ENCODE results near the gene EPHA5. TPM values are rescaled to one million over a fixed set of nuclear protein-coding genes. Genes with fewer than 3 reads are reported as not detected.

EPHA5 gene
- total and polyA plus RNA-seq, 9 of the 15 experiments (the other 6 are each of a cell fraction or from before 2014, with no cell fraction given), result 0.04 TPM; not detected in 8

DNA sequence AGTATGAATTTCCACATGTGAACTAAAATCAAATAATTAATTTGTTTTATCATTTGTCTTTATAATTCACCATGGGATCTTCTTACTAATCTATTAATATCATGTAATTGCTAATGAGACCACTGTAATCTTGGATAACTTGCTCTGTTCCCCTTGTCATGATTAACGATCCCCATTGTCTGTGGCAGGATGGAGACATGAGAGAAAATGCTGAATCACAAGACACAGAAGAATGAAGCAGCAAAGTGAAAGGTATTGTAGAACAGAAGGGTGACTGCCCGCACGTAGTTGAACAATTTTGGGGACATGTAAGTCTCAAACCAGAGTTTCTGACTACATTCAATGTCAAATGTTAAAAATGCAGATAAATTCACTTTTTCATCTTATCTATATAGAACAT lies 135.2 kb downstream of the EPHA5 start:
- POLR2A ChIA-PET, result no interaction called here
- no peak for FAIRE-seq
- CTCF ChIA-PET (ENCODE audit: low intra/inter-chr PET ratio), result no interaction called here
- TF ChIP-seq BCL6 (CRISPR knock-in tag; IDR thresholded peaks at IDR 0.05) (no peak), THRAP3 (IDR thresholded peaks at IDR 0.05; ENCODE audit: borderline replicate concordance) (no peak), CCNT2 (IDR thresholded peaks at IDR 0.05; ENCODE audit: borderline replicate concordance, extremely low read depth, insufficient read length, low read depth, low read length) (no peak), NR2F6 (CRISPR knock-in tag; IDR thresholded peaks at IDR 0.05) (no peak), ZNF384 (IDR thresholded peaks at IDR 0.05; ENCODE audit: low read depth, low read length) (no peak), CHCHD3 (CRISPR knock-in tag; IDR thresholded peaks at IDR 0.05) (no peak), HNRNPH1 (optimal IDR thresholded peaks at IDR 0.05; ENCODE audit: low read depth, low read length) (no peak), FOXJ2 (tag; IDR thresholded peaks at IDR 0.05) (no peak)
- TF ChIP-seq, protein P1, sequence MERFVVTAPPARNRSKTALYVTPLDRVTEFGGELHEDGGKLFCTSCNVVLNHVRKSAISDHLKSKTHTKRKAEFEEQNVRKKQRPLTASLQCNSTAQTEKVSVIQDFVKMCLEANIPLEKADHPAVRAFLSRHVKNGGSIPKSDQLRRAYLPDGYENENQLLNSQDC (CRISPR knock-in tag; IDR thresholded peaks at IDR 0.05), result no peak
- TF ChIP-seq, protein P2, sequence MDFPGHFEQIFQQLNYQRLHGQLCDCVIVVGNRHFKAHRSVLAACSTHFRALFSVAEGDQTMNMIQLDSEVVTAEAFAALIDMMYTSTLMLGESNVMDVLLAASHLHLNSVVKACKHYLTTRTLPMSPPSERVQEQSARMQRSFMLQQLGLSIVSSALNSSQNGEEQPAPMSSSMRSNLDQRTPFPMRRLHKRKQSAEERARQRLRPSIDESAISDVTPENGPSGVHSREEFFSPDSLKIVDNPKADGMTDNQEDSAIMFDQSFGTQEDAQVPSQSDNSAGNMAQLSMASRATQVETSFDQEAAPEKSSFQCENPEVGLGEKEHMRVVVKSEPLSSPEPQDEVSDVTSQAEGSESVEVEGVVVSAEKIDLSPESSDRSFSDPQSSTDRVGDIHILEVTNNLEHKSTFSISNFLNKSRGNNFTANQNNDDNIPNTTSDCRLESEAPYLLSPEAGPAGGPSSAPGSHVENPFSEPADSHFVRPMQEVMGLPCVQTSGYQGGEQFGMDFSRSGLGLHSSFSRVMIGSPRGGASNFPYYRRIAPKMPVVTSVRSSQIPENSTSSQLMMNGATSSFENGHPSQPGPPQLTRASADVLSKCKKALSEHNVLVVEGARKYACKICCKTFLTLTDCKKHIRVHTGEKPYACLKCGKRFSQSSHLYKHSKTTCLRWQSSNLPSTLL (IDR thresholded peaks at IDR 0.05), result no peak
- TF ChIP-seq, protein P3, sequence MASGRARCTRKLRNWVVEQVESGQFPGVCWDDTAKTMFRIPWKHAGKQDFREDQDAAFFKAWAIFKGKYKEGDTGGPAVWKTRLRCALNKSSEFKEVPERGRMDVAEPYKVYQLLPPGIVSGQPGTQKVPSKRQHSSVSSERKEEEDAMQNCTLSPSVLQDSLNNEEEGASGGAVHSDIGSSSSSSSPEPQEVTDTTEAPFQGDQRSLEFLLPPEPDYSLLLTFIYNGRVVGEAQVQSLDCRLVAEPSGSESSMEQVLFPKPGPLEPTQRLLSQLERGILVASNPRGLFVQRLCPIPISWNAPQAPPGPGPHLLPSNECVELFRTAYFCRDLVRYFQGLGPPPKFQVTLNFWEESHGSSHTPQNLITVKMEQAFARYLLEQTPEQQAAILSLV (tag; IDR thresholded peaks at IDR 0.05), result no peak
- TF ChIP-seq, protein P4, sequence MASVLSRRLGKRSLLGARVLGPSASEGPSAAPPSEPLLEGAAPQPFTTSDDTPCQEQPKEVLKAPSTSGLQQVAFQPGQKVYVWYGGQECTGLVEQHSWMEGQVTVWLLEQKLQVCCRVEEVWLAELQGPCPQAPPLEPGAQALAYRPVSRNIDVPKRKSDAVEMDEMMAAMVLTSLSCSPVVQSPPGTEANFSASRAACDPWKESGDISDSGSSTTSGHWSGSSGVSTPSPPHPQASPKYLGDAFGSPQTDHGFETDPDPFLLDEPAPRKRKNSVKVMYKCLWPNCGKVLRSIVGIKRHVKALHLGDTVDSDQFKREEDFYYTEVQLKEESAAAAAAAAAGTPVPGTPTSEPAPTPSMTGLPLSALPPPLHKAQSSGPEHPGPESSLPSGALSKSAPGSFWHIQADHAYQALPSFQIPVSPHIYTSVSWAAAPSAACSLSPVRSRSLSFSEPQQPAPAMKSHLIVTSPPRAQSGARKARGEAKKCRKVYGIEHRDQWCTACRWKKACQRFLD (CRISPR knock-in tag; IDR thresholded peaks at IDR 0.05), result no peak
- TF ChIP-seq, protein P5, sequence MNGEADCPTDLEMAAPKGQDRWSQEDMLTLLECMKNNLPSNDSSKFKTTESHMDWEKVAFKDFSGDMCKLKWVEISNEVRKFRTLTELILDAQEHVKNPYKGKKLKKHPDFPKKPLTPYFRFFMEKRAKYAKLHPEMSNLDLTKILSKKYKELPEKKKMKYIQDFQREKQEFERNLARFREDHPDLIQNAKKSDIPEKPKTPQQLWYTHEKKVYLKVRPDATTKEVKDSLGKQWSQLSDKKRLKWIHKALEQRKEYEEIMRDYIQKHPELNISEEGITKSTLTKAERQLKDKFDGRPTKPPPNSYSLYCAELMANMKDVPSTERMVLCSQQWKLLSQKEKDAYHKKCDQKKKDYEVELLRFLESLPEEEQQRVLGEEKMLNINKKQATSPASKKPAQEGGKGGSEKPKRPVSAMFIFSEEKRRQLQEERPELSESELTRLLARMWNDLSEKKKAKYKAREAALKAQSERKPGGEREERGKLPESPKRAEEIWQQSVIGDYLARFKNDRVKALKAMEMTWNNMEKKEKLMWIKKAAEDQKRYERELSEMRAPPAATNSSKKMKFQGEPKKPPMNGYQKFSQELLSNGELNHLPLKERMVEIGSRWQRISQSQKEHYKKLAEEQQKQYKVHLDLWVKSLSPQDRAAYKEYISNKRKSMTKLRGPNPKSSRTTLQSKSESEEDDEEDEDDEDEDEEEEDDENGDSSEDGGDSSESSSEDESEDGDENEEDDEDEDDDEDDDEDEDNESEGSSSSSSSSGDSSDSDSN (IDR thresholded peaks at IDR 0.05; ENCODE audit: borderline replicate concordance in 1 of 2, low read depth in 2 of 2, low read length in 2 of 2), result no peak
- TF ChIP-seq, protein P6, sequence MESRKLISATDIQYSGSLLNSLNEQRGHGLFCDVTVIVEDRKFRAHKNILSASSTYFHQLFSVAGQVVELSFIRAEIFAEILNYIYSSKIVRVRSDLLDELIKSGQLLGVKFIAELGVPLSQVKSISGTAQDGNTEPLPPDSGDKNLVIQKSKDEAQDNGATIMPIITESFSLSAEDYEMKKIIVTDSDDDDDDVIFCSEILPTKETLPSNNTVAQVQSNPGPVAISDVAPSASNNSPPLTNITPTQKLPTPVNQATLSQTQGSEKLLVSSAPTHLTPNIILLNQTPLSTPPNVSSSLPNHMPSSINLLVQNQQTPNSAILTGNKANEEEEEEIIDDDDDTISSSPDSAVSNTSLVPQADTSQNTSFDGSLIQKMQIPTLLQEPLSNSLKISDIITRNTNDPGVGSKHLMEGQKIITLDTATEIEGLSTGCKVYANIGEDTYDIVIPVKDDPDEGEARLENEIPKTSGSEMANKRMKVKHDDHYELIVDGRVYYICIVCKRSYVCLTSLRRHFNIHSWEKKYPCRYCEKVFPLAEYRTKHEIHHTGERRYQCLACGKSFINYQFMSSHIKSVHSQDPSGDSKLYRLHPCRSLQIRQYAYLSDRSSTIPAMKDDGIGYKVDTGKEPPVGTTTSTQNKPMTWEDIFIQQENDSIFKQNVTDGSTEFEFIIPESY (CRISPR knock-in tag; IDR thresholded peaks at IDR 0.05), result no peak

More for the DNA sequence above, 135.2 kb downstream of the EPHA5 start:
- Histone ChIP-seq H3K9ac (ENCODE audit: insufficient read depth in 1 of 2, low read depth in 2 of 2, low read length in 2 of 2) (no peak overlapping the region), H3K9me3 (replicated peaks; ENCODE audit: control insufficient read depth, insufficient read depth, low read depth, low read length) (no peaks in the 10 kb centered on the region), H3K9me1 (ENCODE audit: control insufficient read depth, insufficient read depth, low read length) (no peaks in the 10 kb centered on the region), H4K20me1 (replicated peaks; ENCODE audit: control insufficient read depth, insufficient read depth, low read length) (no peaks in the 10 kb centered on the region), H3K79me2 (ENCODE audit: control insufficient read depth, insufficient read depth, low read length) (no peaks in the 10 kb centered on the region), H3K4me3 (no peak overlapping the region), H3K4me2 (ENCODE audit: insufficient read depth, low read length) (no peak overlapping the region), H3K27me3 (ENCODE audit: control insufficient read depth in 2 of 2, insufficient read depth in 2 of 2, low read length in 2 of 2) (no peaks in the 10 kb centered on the region), H3K4me1 (replicated peaks in 1 of 2; ENCODE audit: control insufficient read depth in 2 of 2, insufficient read depth in 2 of 2, low read length in 2 of 2) (no peaks in the 10 kb centered on the region), H3K27ac (ENCODE audit: extremely low read depth, low read depth, low read length) (no peak overlapping the region), H3K36me3 (ENCODE audit: control insufficient read depth, insufficient read depth, low read length) (no peaks in the 10 kb centered on the region), H2AFZ (ENCODE audit: low read depth, low read length) (no peak overlapping the region)
- intact Hi-C loops (cut with micrococcal nuclease), result no loop called here
- in situ Hi-C loops (cut with MboI), result no loop called here
- DNase-seq (ENCODE audit: extremely low read depth in 1 of 4, low spot score in 3 of 4) (no peak), ATAC-seq (no peak)
- no TSS peak for BruUV-seq (replicated peaks)
- WGBS (ENCODE audit: insufficient coverage, low coverage, missing lambda C conversion rate), result 1% methylated on average over 3 of the region's 3 CpGs

All from K562 (cell line).